Measurements from ENCODE around the gene LSM4. TPM values are rescaled to one million over a fixed set of nuclear protein-coding genes. Genes with fewer than 3 reads are reported as not detected.

The LSM4 gene
- total RNA-seq, 4 donors from 2014 or later = 70.4 to 167 (median 156) TPM

GRCh38 chr19:18269070-18269723, 53.7 kb downstream of the LSM4 start:
- no peak for DNase-seq (ENCODE audit: low spot score in 2 of 2)
- H3K36me3 ChIP-seq = peaks cover 3 to 57% (median 27%) of the 10 kb centered on the region in 3 donors
- no peak for TF ChIP-seq EP300 (IDR thresholded peaks at IDR 0.05)
- TF ChIP-seq CTCF (IDR thresholded peaks at IDR 0.05) = no peak
- H3K4me1 ChIP-seq = peaks cover 0 to 29% (median 4%) of the 10 kb centered on the region in 4 donors
- no peak overlapping the region for H3K27ac ChIP-seq
- 65 to 81% methylated on average over 2 of the region's 2 CpGs for WGBS, 2 donors
- H3K27me3 ChIP-seq = no peaks in the 10 kb centered on the region
- H3K9me3 ChIP-seq = no peaks in the 10 kb centered on the region
- H3K4me3 ChIP-seq = no peak overlapping the region

GRCh38 chr19:18266771-18267686, 55.8 kb downstream of the LSM4 start:
- Histone ChIP-seq H3K4me3 (no peak overlapping the region), H3K27ac (no peak overlapping the region), H3K4me1 (peaks cover 0 to 11% (median 0%) of the 10 kb centered on the region in 4 donors), H3K9me3 (no peaks in the 10 kb centered on the region), H3K36me3 (peaks cover 3 to 72% (median 27%) of the 10 kb centered on the region in 3 donors), H3K27me3 (no peaks in the 10 kb centered on the region)
- TF ChIP-seq POLR2A (IDR thresholded peaks at IDR 0.05) (no peak), CTCF (IDR thresholded peaks at IDR 0.05) (no peak), EP300 (IDR thresholded peaks at IDR 0.05) (no peak)
- WGBS, 2 donors = 87 to 93% methylated on average over 24 to 41 of the region's 42 CpGs
- DNase-seq (ENCODE audit: low spot score in 2 of 2) = no peak

- 88 to 97% methylated on average over 5 to 7 of the region's 7 CpGs for WGBS, 2 donors
- TF ChIP-seq POLR2A (IDR thresholded peaks at IDR 0.05) (no peak), CTCF (IDR thresholded peaks at IDR 0.05) (no peak), EP300 (IDR thresholded peaks at IDR 0.05) (no peak)
- Histone ChIP-seq H3K36me3 (peaks cover 3 to 76% (median 27%) of the 10 kb centered on the region in 3 donors), H3K9me3 (no peaks in the 10 kb centered on the region), H3K27me3 (no peaks in the 10 kb centered on the region), H3K4me1 (no peaks in the 10 kb centered on the region), H3K4me3 (no peak overlapping the region), H3K27ac (no peak overlapping the region)
- DNase-seq (ENCODE audit: low spot score in 2 of 2) = no peak
Observed at GRCh38 chr19:18265582-18265981, 57.3 kb downstream of the LSM4 start.

- peaks cover 0 to 5% (median 0%) of the 10 kb centered on the region in 4 donors for H3K4me1 ChIP-seq
- no peaks in the 10 kb centered on the region for H3K9me3 ChIP-seq
- no peak overlapping the region for H3K4me3 ChIP-seq
- H3K36me3 ChIP-seq = peaks cover 3 to 81% (median 27%) of the 10 kb centered on the region in 3 donors
- WGBS, 2 donors = 89 to 95% methylated on average over 15 to 19 of the region's 23 CpGs
- H3K27me3 ChIP-seq = no peaks in the 10 kb centered on the region
- TF ChIP-seq CTCF (IDR thresholded peaks at IDR 0.05) (no peak), EP300 (IDR thresholded peaks at IDR 0.05) (no peak), POLR2A (IDR thresholded peaks at IDR 0.05) (no peak)
- no peak for DNase-seq (ENCODE audit: low spot score in 2 of 2)
- H3K27ac ChIP-seq = no peak overlapping the region
Observed at GRCh38 chr19:18264971-18265540, 57.8 kb downstream of the LSM4 start.
